Osteoblast (primary cell): Measurements from ENCODE around the gene USO1. TPM values are rescaled to one million over a fixed set of nuclear protein-coding genes. Genes with fewer than 3 reads are reported as not detected.
"Not testable (repeated sequence)": the region's sequence is repeated elsewhere in the genome, so short reads cannot be mapped to it uniquely, and the experiment has no call there.

ENCODE experiments used
- DNase-seq: peaks from one replicate; pipeline ENCODE4 v3.0.0; 2011; ENCODE audit warnings: low spot score, mixed read lengths; ENCODE audit not compliant: insufficient read length; ENCODE audit errors: missing footprints
- H2AFZ ChIP-seq: 2 replicates; pipeline ENCODE4 v1.6.0; 2011; ENCODE audit warnings: mild to moderate bottlenecking, low read length
- H3K27ac ChIP-seq: 2 replicates; pipeline ENCODE4 v1.5.1; 2011; ENCODE audit warnings: mild to moderate bottlenecking, low read depth, low read length, moderate library complexity
- H3K27me3 ChIP-seq: 2 replicates; pipeline ENCODE4 v1.6.0; 2012; ENCODE audit warnings: mild to moderate bottlenecking, control low read depth, inconsistent platforms, low read length, moderate library complexity; ENCODE audit not compliant: insufficient read depth
- H3K36me3 ChIP-seq: 2 replicates; pipeline ENCODE4 v1.5.1; 2011; ENCODE audit warnings: mild to moderate bottlenecking, low read length, control low read depth, moderate library complexity; ENCODE audit not compliant: insufficient read depth
- H3K4me1 ChIP-seq: 2 replicates; pipeline ENCODE4 v1.5.1; 2011; ENCODE audit warnings: mild to moderate bottlenecking, low read length, control low read depth, moderate library complexity; ENCODE audit not compliant: insufficient read depth
- H3K4me2 ChIP-seq: 2 replicates; pipeline ENCODE4 v1.6.0; 2011; ENCODE audit warnings: mild to moderate bottlenecking, low read length; ENCODE audit not compliant: insufficient read depth
- H3K4me3 ChIP-seq: fragments of 200-600 bp; sonication (generic); 3 replicates; pipeline ENCODE4 v1.5.1; 2012; ENCODE audit warnings: mild to moderate bottlenecking, low read length, inconsistent platforms; ENCODE audit not compliant: insufficient read depth
- H3K79me2 ChIP-seq: 2 replicates; pipeline ENCODE4 v1.6.0; 2012; ENCODE audit warnings: mild to moderate bottlenecking, low read length, control low read depth, inconsistent platforms; ENCODE audit not compliant: insufficient read depth
- H3K9me3 ChIP-seq: 2 replicates; pipeline ENCODE4 v1.5.1; 2011; ENCODE audit warnings: low read depth, low read length, control low read depth
- H4K20me1 ChIP-seq: 2 replicates; pipeline ENCODE4 v1.6.0; 2012; ENCODE audit warnings: mild to moderate bottlenecking, low read length, control low read depth; ENCODE audit not compliant: insufficient read depth
- CTCF ChIP-seq: IDR thresholded peaks from 2 replicates; pipeline ENCODE4 v1.5.1; 2011; ENCODE audit warnings: mild to moderate bottlenecking, low read depth, low read length, moderate library complexity; ENCODE audit errors: extremely low read depth
- total RNA-seq: library from RNA; depleted of rRNA; stranded (reverse); fragments of >200 nt; gene quantifications from 2 replicates; pipeline ENCODE4 v1.2.3, GENCODE V29; 2012

USO1 gene
- total RNA-seq, 1 donor = 122 TPM

GRCh38 chr4:75848171-75848760, 123.9 kb downstream of the USO1 start:
- TF ChIP-seq CTCF = peak; percentile 70
- Histone ChIP-seq H3K4me2 (peak overlapping the region; percentile 60), H3K27ac (peak overlapping the region; percentile 58), H3K4me1 (peaks cover 48% of the 10 kb centered on the region), H2AFZ (peak overlapping the region; percentile 35)
- not testable (repeated sequence) for H3K9me3 ChIP-seq, H3K27me3 ChIP-seq, H3K79me2 ChIP-seq, H3K4me3 ChIP-seq, H4K20me1 ChIP-seq, H3K36me3 ChIP-seq
- DNase-seq = peak; percentile 79

GRCh38 chr4:75848891-75849290, 124.5 kb downstream of the USO1 start:
- Histone ChIP-seq H3K9me3 (no peaks in the 10 kb centered on the region), H3K27me3 (no peaks in the 10 kb centered on the region), H3K4me1 (peaks cover 44% of the 10 kb centered on the region), H3K27ac (peak overlapping the region; percentile 58), H3K36me3 (no peaks in the 10 kb centered on the region), H3K4me2 (peak overlapping the region; percentile 60), H3K79me2 (no peaks in the 10 kb centered on the region), H3K4me3 (no peak overlapping the region), H2AFZ (no peak overlapping the region), H4K20me1 (no peaks in the 10 kb centered on the region)
- no peak for TF ChIP-seq CTCF
- DNase-seq = peak; percentile 38

- no peak for DNase-seq
- no peaks in the 10 kb centered on the region for H3K79me2 ChIP-seq
- H4K20me1 ChIP-seq = no peaks in the 10 kb centered on the region
- H2AFZ ChIP-seq = peak overlapping the region; percentile 1
- H3K36me3 ChIP-seq = no peaks in the 10 kb centered on the region
- no peak overlapping the region for H3K4me3 ChIP-seq
- H3K4me1 ChIP-seq = peaks cover 39% of the 10 kb centered on the region
- no peak for TF ChIP-seq CTCF
- peak overlapping the region; percentile 58 for H3K27ac ChIP-seq
- peak overlapping the region; percentile 60 for H3K4me2 ChIP-seq
- no peaks in the 10 kb centered on the region for H3K27me3 ChIP-seq
- no peaks in the 10 kb centered on the region for H3K9me3 ChIP-seq
Measured at GRCh38 chr4:75849461-75849860, 125.1 kb downstream of the USO1 start.

GRCh38 chr4:75858721-75859120, 134.3 kb downstream of the USO1 start:
- no peaks in the 10 kb centered on the region for H3K9me3 ChIP-seq
- H3K4me1 ChIP-seq = no peaks in the 10 kb centered on the region
- no peak overlapping the region for H3K4me2 ChIP-seq
- no peak overlapping the region for H3K4me3 ChIP-seq
- DNase-seq = no peak
- H3K36me3 ChIP-seq = no peaks in the 10 kb centered on the region
- no peaks in the 10 kb centered on the region for H3K27me3 ChIP-seq
- no peaks in the 10 kb centered on the region for H4K20me1 ChIP-seq
- TF ChIP-seq CTCF = no peak
- no peak overlapping the region for H2AFZ ChIP-seq
- H3K79me2 ChIP-seq = no peaks in the 10 kb centered on the region
- H3K27ac ChIP-seq = no peak overlapping the region
